ENCODE results near the gene WDR64.
A peak's percentile ranks its signal among the peaks of the same experiment; 100 is the strongest.
"Not testable (repeated sequence)": the region's sequence is repeated elsewhere in the genome, so short reads cannot be mapped to it uniquely, and the experiment has no call there.

Gene WDR64

GRCh38 chr1:241701483-241702295 lies 49.6 kb downstream of the WDR64 start:
- Histone ChIP-seq H2AFZ (ENCODE audit: low read length, unreplicated experiment) (peak overlapping the region; percentile 56), H3K36me3 (ENCODE audit: insufficient read depth, low read length) (no peaks in the 10 kb centered on the region), H3K79me2 (ENCODE audit: control insufficient read depth, insufficient read depth, low read length, unreplicated experiment) (no peaks in the 10 kb centered on the region), H3K4me3 (ENCODE audit: low read depth, low read length) (no peak overlapping the region; the same call in 1 of the 2 replicates), H3K27me3 (ENCODE audit: insufficient read depth, low read length) (no peaks in the 10 kb centered on the region), H3K27ac (ENCODE audit: low read depth, low read length) (peak overlapping the region; percentile 84), H3K4me1 (ENCODE audit: control insufficient read depth, insufficient read depth, low read length, unreplicated experiment) (peaks cover 36% of the 10 kb centered on the region)

- Histone ChIP-seq H3K27ac (ENCODE audit: low read depth, low read length) (peak overlapping the region; percentile 84), H3K4me3 (ENCODE audit: low read depth, low read length) (peak overlapping the region; percentile 3), H2AFZ (ENCODE audit: low read length, unreplicated experiment) (no peak overlapping the region), H3K4me1 (ENCODE audit: control insufficient read depth, insufficient read depth, low read length, unreplicated experiment) (peaks cover 46% of the 10 kb centered on the region), H3K36me3 (ENCODE audit: insufficient read depth, low read length) (no peaks in the 10 kb centered on the region), H3K27me3 (ENCODE audit: insufficient read depth, low read length) (no peaks in the 10 kb centered on the region), H3K79me2 (ENCODE audit: control insufficient read depth, insufficient read depth, low read length, unreplicated experiment) (no peaks in the 10 kb centered on the region)
These were observed 50.6 kb downstream of the WDR64 start for GRCh38 chr1:241702442-241703373.

GRCh38 chr1:241703739-241704138 lies 51.7 kb downstream of the WDR64 start:
- Histone ChIP-seq H3K27ac (ENCODE audit: low read depth, low read length) (peak overlapping the region; percentile 84; the same call in 1 of the 2 replicates), H3K4me1 (ENCODE audit: control insufficient read depth, insufficient read depth, low read length, unreplicated experiment) (peaks cover 49% of the 10 kb centered on the region)
- not testable (repeated sequence) for H3K36me3 ChIP-seq (ENCODE audit: insufficient read depth, low read length); H3K4me3 ChIP-seq (ENCODE audit: low read depth, low read length); H3K79me2 ChIP-seq (ENCODE audit: control insufficient read depth, insufficient read depth, low read length, unreplicated experiment); H2AFZ ChIP-seq (ENCODE audit: low read length, unreplicated experiment); H3K27me3 ChIP-seq (ENCODE audit: insufficient read depth, low read length)

- Histone ChIP-seq H3K27me3 (ENCODE audit: insufficient read depth, low read length) (no peaks in the 10 kb centered on the region), H3K36me3 (ENCODE audit: insufficient read depth, low read length) (no peaks in the 10 kb centered on the region), H3K4me3 (ENCODE audit: low read depth, low read length) (no peak overlapping the region), H3K27ac (ENCODE audit: low read depth, low read length) (peak overlapping the region; percentile 59), H3K79me2 (ENCODE audit: control insufficient read depth, insufficient read depth, low read length, unreplicated experiment) (no peaks in the 10 kb centered on the region), H3K4me1 (ENCODE audit: control insufficient read depth, insufficient read depth, low read length, unreplicated experiment) (peaks cover 47% of the 10 kb centered on the region), H2AFZ (ENCODE audit: low read length, unreplicated experiment) (no peak overlapping the region)
These were observed 54.2 kb downstream of the WDR64 start for GRCh38 chr1:241706257-241706656.

GRCh38 chr1:241706967-241707366 lies 54.9 kb downstream of the WDR64 start:
- Histone ChIP-seq H3K36me3 (ENCODE audit: insufficient read depth, low read length) (no peaks in the 10 kb centered on the region), H3K4me1 (ENCODE audit: control insufficient read depth, insufficient read depth, low read length, unreplicated experiment) (peaks cover 40% of the 10 kb centered on the region), H3K4me3 (ENCODE audit: low read depth, low read length) (peak overlapping the region; percentile 33; the same call in 1 of the 2 replicates), H3K27ac (ENCODE audit: low read depth, low read length) (peak overlapping the region; percentile 59), H3K27me3 (ENCODE audit: insufficient read depth, low read length) (no peaks in the 10 kb centered on the region), H3K79me2 (ENCODE audit: control insufficient read depth, insufficient read depth, low read length, unreplicated experiment) (no peaks in the 10 kb centered on the region), H2AFZ (ENCODE audit: low read length, unreplicated experiment) (no peak overlapping the region)

GRCh38 chr1:241707442-241707841 lies 55.4 kb downstream of the WDR64 start:
- peak overlapping the region; percentile 40; the same call in 1 of the 2 replicates for H3K4me3 ChIP-seq (ENCODE audit: low read depth, low read length)
- H3K79me2 ChIP-seq (ENCODE audit: control insufficient read depth, insufficient read depth, low read length, unreplicated experiment), result no peaks in the 10 kb centered on the region
- no peaks in the 10 kb centered on the region for H3K36me3 ChIP-seq (ENCODE audit: insufficient read depth, low read length)
- peaks cover 36% of the 10 kb centered on the region for H3K4me1 ChIP-seq (ENCODE audit: control insufficient read depth, insufficient read depth, low read length, unreplicated experiment)
- peak overlapping the region; percentile 59 for H3K27ac ChIP-seq (ENCODE audit: low read depth, low read length)
- H3K27me3 ChIP-seq (ENCODE audit: insufficient read depth, low read length), result no peaks in the 10 kb centered on the region
- no peak overlapping the region for H2AFZ ChIP-seq (ENCODE audit: low read length, unreplicated experiment)

GRCh38 chr1:241711326-241711725 lies 59.2 kb downstream of the WDR64 start:
- no peaks in the 10 kb centered on the region for H3K79me2 ChIP-seq (ENCODE audit: control insufficient read depth, insufficient read depth, low read length, unreplicated experiment)
- no peak overlapping the region for H3K27ac ChIP-seq (ENCODE audit: low read depth, low read length)
- no peaks in the 10 kb centered on the region for H3K36me3 ChIP-seq (ENCODE audit: insufficient read depth, low read length)
- H3K4me3 ChIP-seq (ENCODE audit: low read depth, low read length), result no peak overlapping the region
- no peak overlapping the region for H2AFZ ChIP-seq (ENCODE audit: low read length, unreplicated experiment)
- peaks cover 34% of the 10 kb centered on the region for H3K4me1 ChIP-seq (ENCODE audit: control insufficient read depth, insufficient read depth, low read length, unreplicated experiment)
- H3K27me3 ChIP-seq (ENCODE audit: insufficient read depth, low read length), result no peaks in the 10 kb centered on the region

- no peak overlapping the region for H3K4me3 ChIP-seq (ENCODE audit: low read depth, low read length)
- no peaks in the 10 kb centered on the region for H3K79me2 ChIP-seq (ENCODE audit: control insufficient read depth, insufficient read depth, low read length, unreplicated experiment)
- no peak overlapping the region for H2AFZ ChIP-seq (ENCODE audit: low read length, unreplicated experiment)
- H3K27me3 ChIP-seq (ENCODE audit: insufficient read depth, low read length), result no peaks in the 10 kb centered on the region
- no peak overlapping the region for H3K27ac ChIP-seq (ENCODE audit: low read depth, low read length)
- peaks cover 34% of the 10 kb centered on the region for H3K4me1 ChIP-seq (ENCODE audit: control insufficient read depth, insufficient read depth, low read length, unreplicated experiment)
- no peaks in the 10 kb centered on the region for H3K36me3 ChIP-seq (ENCODE audit: insufficient read depth, low read length)
These were observed 61.2 kb downstream of the WDR64 start for GRCh38 chr1:241713316-241713715.

- peak overlapping the region; percentile 57 for H2AFZ ChIP-seq (ENCODE audit: low read length, unreplicated experiment)
- H3K36me3 ChIP-seq (ENCODE audit: insufficient read depth, low read length), result no peaks in the 10 kb centered on the region
- H3K79me2 ChIP-seq (ENCODE audit: control insufficient read depth, insufficient read depth, low read length, unreplicated experiment), result no peaks in the 10 kb centered on the region
- no peak overlapping the region for H3K27ac ChIP-seq (ENCODE audit: low read depth, low read length)
- peaks cover 34% of the 10 kb centered on the region for H3K4me1 ChIP-seq (ENCODE audit: control insufficient read depth, insufficient read depth, low read length, unreplicated experiment)
- no peaks in the 10 kb centered on the region for H3K27me3 ChIP-seq (ENCODE audit: insufficient read depth, low read length)
- no peak overlapping the region for H3K4me3 ChIP-seq (ENCODE audit: low read depth, low read length)
These were observed 62.5 kb downstream of the WDR64 start for GRCh38 chr1:241714321-241715218.

- no peaks in the 10 kb centered on the region for H3K36me3 ChIP-seq (ENCODE audit: insufficient read depth, low read length)
- peak overlapping the region; percentile 70 for H3K27ac ChIP-seq (ENCODE audit: low read depth, low read length)
These were observed 63.4 kb downstream of the WDR64 start for GRCh38 chr1:241715435-241715834.

More at GRCh38 chr1:241715435-241715834, 63.4 kb downstream of the WDR64 start:
- H3K4me1 ChIP-seq (ENCODE audit: control insufficient read depth, insufficient read depth, low read length, unreplicated experiment), result peaks cover 34% of the 10 kb centered on the region
- H3K4me3 ChIP-seq (ENCODE audit: low read depth, low read length), result no peak overlapping the region
- H2AFZ ChIP-seq (ENCODE audit: low read length, unreplicated experiment), result peak overlapping the region; percentile 57
- H3K27me3 ChIP-seq (ENCODE audit: insufficient read depth, low read length), result no peaks in the 10 kb centered on the region
- no peaks in the 10 kb centered on the region for H3K79me2 ChIP-seq (ENCODE audit: control insufficient read depth, insufficient read depth, low read length, unreplicated experiment)
